Measurements from ENCODE around the gene SLC12A2. TPM values are rescaled to one million over a fixed set of nuclear protein-coding genes. Genes with fewer than 3 reads are reported as not detected.

The SLC12A2 gene
- total RNA-seq, 2 experiments from 2014 or later, result 20.6 to 36.5 TPM

- no peak overlapping the region for H3K4me2 ChIP-seq (ENCODE audit: low read length)
- no peak overlapping the region for H3K27ac ChIP-seq (ENCODE audit: low read depth, low read length, poor library complexity, severe bottlenecking)
- no peak overlapping the region for H3K4me3 ChIP-seq (ENCODE audit: low read depth, low read length, poor library complexity, severe bottlenecking)
- POLR2A ChIA-PET, result no interaction called here
- intact Hi-C loops (cut with micrococcal nuclease; ENCODE audit: unreplicated experiment), result no loop called here
- BruUV-seq (replicated peaks), result no TSS peak
- no peaks in the 10 kb centered on the region for H3K36me3 ChIP-seq (ENCODE audit: insufficient read depth, low read length)
- no peak for DNase-seq (ENCODE audit: low spot score)
- no peaks in the 10 kb centered on the region for H3K9me3 ChIP-seq (ENCODE audit: low read length)
- H3K4me1 ChIP-seq (ENCODE audit: insufficient read depth, low read length, poor library complexity, severe bottlenecking), result no peaks in the 10 kb centered on the region
- TF ChIP-seq EZH2phosphoT487 (IDR thresholded peaks at IDR 0.05; ENCODE audit: borderline replicate concordance, low read depth, low read length) (no peak), CTCF (conservative IDR thresholded peaks at IDR 0.05; ENCODE audit: low read length) (no peak)
- CTCF ChIA-PET (ENCODE audit: unreplicated experiment), result no interaction called here
- H4K20me1 ChIP-seq (ENCODE audit: insufficient read depth, low read length), result no peaks in the 10 kb centered on the region
- no peaks in the 10 kb centered on the region for H3K79me2 ChIP-seq (ENCODE audit: insufficient read depth, low read depth, low read length)
- H3K9me2 ChIP-seq (ENCODE audit: insufficient read depth, low read length), result no peaks in the 10 kb centered on the region
- H2AFZ ChIP-seq (ENCODE audit: low read length), result no peak overlapping the region
These were observed 141.9 kb downstream of the SLC12A2 start for GRCh38 chr5:128225245-128226030.

- Histone ChIP-seq H3K27ac (ENCODE audit: low read depth, low read length, poor library complexity, severe bottlenecking) (no peak overlapping the region), H3K4me3 (ENCODE audit: low read depth, low read length, poor library complexity, severe bottlenecking) (no peak overlapping the region), H3K4me1 (ENCODE audit: insufficient read depth, low read length, poor library complexity, severe bottlenecking) (no peaks in the 10 kb centered on the region), H2AFZ (ENCODE audit: low read length) (no peak overlapping the region), H3K4me2 (ENCODE audit: low read length) (no peak overlapping the region), H4K20me1 (ENCODE audit: insufficient read depth, low read length) (no peaks in the 10 kb centered on the region), H3K79me2 (ENCODE audit: insufficient read depth, low read depth, low read length) (no peaks in the 10 kb centered on the region), H3K9me2 (ENCODE audit: insufficient read depth, low read length) (no peaks in the 10 kb centered on the region), H3K9me3 (ENCODE audit: low read length) (no peaks in the 10 kb centered on the region), H3K36me3 (ENCODE audit: insufficient read depth, low read length) (no peaks in the 10 kb centered on the region)
- POLR2A ChIA-PET, result interaction anchor here (0.6 kb wide), 1 partner anchor 81 kb away, joined by 3 read pairs; no protein-coding TSS in a partner anchor
- CTCF ChIA-PET (ENCODE audit: unreplicated experiment), result no interaction called here
- intact Hi-C loops (cut with micrococcal nuclease; ENCODE audit: unreplicated experiment), result no loop called here
- DNase-seq (ENCODE audit: low spot score), result no peak
- no peak for TF ChIP-seq EZH2phosphoT487 (IDR thresholded peaks at IDR 0.05; ENCODE audit: borderline replicate concordance, low read depth, low read length)
- TF ChIP-seq CTCF (conservative IDR thresholded peaks at IDR 0.05; ENCODE audit: low read length), result no peak
- BruUV-seq (replicated peaks), result no TSS peak
These were observed 144.4 kb downstream of the SLC12A2 start for GRCh38 chr5:128228008-128228407.

- ChIA-PET POLR2A (no interaction called here), CTCF (ENCODE audit: unreplicated experiment) (no interaction called here)
- H3K79me2 ChIP-seq (ENCODE audit: insufficient read depth, low read depth, low read length), result no peaks in the 10 kb centered on the region
- H2AFZ ChIP-seq (ENCODE audit: low read length), result no peak overlapping the region
- TF ChIP-seq EZH2phosphoT487 (IDR thresholded peaks at IDR 0.05; ENCODE audit: borderline replicate concordance, low read depth, low read length), result no peak
- TF ChIP-seq CTCF (conservative IDR thresholded peaks at IDR 0.05; ENCODE audit: low read length), result no peak
- no peaks in the 10 kb centered on the region for H3K36me3 ChIP-seq (ENCODE audit: insufficient read depth, low read length)
- no peaks in the 10 kb centered on the region for H3K9me3 ChIP-seq (ENCODE audit: low read length)
- no peak overlapping the region for H3K4me2 ChIP-seq (ENCODE audit: low read length)
- no peak overlapping the region for H3K27ac ChIP-seq (ENCODE audit: low read depth, low read length, poor library complexity, severe bottlenecking)
- BruUV-seq (replicated peaks), result no TSS peak
- H4K20me1 ChIP-seq (ENCODE audit: insufficient read depth, low read length), result no peaks in the 10 kb centered on the region
- H3K9me2 ChIP-seq (ENCODE audit: insufficient read depth, low read length), result no peaks in the 10 kb centered on the region
- no peak for DNase-seq (ENCODE audit: low spot score)
- H3K4me1 ChIP-seq (ENCODE audit: insufficient read depth, low read length, poor library complexity, severe bottlenecking), result no peaks in the 10 kb centered on the region
- intact Hi-C loops (cut with micrococcal nuclease; ENCODE audit: unreplicated experiment), result no loop called here
- H3K4me3 ChIP-seq (ENCODE audit: low read depth, low read length, poor library complexity, severe bottlenecking), result no peak overlapping the region
These were observed 145.0 kb downstream of the SLC12A2 start for GRCh38 chr5:128228521-128228920.
